IPS-NIHi11 (cell line): ENCODE measurements around the gene FBLL1.
A peak's percentile ranks its signal among the peaks of the same experiment; 100 is the strongest.
"Not testable (repeated sequence)": the region's sequence is repeated elsewhere in the genome, so short reads cannot be mapped to it uniquely, and the experiment has no call there.

Source experiments
- DNase-seq: peaks from one replicate; pipeline ENCODE4 v3.0.0; 2012; ENCODE audit warnings: mixed read lengths, low spot score

The FBLL1 gene

DNA sequence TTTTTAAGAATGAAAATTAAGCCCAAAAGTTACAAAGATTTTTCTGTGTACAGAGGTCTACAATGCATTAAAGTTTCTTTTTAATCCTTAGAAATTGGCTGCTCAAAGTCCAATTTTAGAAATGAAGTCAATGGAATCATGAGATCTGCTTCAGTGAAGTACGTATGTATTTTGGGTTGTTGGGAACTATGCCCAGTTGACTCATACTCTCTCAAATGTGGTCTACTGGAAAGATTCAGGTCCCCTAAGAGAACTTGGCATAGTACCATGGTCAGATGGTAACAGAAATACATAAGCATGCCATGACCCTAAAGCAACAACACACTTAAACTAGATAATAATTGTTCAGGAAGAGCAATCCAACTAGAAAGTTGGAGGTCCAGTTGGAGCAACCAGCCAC lies 23.0 kb downstream of the FBLL1 start:
- no peak for DNase-seq

DNA sequence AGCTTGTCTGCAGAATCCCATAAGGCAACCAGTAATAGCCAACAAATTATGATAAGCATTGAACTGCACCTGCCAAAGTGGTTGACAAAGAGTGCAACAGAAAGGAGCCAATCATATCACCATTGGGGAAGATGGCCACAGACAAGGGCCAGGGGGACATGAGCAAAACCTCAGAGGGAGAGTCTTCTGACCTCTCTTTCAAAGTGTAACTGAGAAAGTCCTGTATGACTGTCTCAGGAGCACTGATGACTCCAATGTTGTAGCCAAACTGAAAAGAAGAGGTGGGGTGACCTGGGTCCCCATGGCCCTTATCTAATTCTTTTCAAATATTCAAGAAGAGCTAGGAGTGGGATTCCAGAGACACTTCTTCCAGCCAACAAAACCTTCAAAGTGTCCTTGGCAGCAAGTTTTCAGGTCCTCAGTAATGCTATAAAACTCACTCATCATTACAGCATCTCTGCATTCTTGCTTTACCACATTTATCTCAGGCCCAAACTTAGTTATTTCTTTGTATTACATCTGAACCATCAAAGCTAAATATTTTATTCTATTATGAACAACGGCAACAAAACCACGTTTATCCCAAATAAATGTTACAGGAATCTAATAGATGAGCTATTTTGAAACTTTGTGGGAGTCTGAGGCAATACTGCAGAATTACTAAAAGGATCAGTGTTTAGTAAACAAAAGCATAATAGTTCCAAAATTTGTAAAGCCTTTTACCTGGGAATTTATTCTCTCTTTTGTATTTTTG lies 24.4 kb downstream of the FBLL1 start:
- no peak for DNase-seq

DNA sequence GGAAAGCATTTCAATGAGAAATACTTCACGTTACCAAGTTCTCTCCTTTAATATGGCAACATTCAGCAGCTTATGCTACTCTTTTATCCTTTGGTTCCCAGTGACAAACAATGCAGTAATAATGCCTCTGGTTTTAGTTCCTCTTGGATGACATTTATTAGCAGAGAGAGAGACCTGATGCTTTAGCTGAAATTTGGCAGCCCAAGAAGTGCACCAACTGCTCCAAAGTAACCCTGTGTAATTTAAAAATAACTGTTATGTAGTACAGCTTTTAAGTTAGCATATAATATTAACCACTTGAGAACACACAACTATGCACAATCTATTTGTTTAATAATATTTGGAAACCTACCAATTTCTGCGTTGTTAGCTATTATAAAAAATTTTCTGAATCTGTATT lies 28.3 kb downstream of the FBLL1 start:
- no peak for DNase-seq

DNA sequence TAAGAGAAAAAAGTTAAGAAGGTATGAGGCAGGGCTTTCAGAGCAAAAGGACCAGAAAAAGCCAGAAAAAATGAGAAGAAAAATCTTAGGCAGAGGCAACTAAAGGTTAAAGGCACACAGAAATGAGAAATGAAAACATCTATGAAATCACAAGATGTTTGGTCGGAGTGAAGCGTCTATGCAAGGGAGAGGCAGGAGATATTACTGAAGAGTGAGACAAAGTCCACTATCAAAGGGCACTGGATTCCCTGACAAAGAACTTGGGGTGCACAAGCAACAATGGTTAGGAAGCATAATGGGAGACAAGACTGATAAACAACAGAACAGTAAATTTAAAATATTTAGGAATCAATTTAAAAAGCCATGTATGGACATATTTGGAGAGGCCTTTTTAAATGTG lies 33.2 kb downstream of the FBLL1 start:
- no peak for DNase-seq

DNA sequence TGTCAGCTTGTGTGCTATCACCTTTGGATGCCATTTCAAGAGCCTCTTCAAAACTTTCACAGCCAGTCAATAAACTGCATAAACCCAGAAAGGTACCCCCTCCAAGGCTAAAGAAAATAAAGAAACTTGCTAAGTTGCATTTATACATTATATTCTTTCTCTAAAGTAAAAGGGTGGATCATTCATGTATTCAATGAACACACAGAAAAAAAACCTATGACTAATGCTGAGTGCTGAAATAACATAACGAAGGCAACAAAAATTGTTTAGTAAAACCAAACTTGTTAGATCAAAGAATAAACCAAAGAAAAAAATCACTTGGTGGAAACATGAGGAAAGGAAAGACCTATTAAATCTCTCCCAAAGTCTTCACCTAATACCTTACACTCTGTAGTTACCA lies 34.9 kb downstream of the FBLL1 start:
- no peak for DNase-seq

DNA sequence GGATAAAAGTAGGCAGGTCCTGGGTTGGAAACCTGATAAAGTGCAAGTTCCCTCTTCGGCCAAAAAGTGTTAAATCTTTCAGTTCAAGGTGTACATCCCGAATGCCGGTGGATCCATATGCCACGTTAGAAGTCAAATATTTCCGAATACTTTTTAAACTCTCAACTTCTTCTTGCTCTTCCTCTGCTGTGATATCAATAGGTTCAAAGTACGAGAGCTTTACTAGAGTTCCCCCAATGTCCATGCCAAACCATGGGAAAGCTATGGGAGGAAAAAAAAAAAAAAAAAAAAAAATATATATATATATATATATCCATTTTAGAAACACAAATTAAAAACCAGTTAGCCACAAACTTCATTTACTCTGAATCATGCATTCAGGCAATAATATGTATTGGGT lies 39.6 kb downstream of the FBLL1 start:
- no peak for DNase-seq

DNA sequence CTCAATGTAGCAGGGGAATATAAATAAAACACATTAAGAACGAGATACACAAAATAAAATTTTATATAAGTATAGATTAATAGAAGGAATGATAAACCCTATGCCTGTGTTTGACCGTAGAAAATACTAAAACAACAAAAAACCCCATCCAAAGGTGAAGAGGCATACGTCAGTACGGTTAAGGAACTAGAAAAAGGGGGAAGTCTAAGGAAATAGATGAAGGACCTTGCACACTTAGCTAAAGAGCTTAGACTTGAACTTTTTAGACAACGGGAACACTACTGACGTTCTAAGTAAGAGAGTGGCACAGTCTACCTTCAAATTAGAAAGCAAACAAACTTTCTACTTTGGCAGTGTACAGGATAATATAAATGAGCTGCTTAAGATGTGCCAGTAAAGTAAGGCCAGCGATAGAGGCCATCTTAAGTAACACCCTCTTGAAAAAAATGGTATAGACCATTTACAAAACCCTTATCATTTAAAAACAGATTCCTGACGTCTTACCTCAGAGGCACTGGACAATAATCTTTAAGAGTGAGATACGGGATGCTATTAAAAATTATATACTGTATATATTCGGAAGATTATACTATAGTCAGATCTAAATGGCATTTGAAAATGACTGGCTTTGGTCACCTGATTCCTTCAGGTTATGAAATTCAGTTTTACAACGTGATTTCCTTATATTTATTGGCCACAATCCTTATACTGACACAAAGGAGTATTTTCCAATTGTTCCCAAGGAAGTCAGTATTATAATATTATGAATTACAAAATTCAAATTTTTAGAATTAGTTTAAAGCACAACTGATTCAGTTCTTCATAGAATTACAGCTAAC lies 41.6 kb downstream of the FBLL1 start:
- DNase-seq = no peak

DNA sequence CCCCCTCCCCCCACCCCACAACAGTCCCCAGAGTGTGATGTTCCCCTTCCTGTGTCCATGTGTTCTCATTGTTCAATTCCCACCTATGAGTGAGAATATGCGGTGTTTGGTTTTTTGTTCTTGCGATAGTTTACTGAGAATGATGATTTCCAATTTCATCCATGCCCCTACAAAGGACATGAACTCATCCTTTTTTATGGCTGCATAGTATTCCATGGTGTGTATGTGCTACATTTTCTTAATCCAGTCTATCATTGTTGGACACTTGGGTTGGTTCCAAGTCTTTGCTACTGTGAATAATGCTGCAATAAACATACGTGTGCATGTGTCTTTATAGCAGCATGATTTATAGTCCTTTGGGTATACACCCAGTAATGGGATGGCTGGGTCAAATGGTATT lies 44.6 kb downstream of the FBLL1 start:
- not testable (repeated sequence) for DNase-seq

DNA sequence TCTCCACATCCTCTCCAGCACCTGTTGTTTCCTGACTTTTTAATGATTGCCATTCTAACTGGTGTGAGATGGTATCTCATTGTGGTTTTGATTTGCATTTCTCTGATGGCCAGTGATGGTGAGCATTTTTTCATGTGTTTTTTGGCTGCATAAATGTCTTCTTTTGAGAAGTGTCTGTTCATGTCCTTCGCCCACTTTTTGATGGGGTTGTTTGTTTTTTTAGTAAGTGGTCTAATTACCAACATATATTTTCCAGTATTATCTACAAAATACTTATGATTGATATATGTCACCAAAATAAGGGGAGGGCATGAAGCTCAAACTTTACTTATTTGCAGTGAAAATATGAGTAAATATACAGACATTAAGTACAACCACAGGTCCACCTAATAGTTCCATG lies 45.1 kb downstream of the FBLL1 start:
- not testable (repeated sequence) for DNase-seq

DNA sequence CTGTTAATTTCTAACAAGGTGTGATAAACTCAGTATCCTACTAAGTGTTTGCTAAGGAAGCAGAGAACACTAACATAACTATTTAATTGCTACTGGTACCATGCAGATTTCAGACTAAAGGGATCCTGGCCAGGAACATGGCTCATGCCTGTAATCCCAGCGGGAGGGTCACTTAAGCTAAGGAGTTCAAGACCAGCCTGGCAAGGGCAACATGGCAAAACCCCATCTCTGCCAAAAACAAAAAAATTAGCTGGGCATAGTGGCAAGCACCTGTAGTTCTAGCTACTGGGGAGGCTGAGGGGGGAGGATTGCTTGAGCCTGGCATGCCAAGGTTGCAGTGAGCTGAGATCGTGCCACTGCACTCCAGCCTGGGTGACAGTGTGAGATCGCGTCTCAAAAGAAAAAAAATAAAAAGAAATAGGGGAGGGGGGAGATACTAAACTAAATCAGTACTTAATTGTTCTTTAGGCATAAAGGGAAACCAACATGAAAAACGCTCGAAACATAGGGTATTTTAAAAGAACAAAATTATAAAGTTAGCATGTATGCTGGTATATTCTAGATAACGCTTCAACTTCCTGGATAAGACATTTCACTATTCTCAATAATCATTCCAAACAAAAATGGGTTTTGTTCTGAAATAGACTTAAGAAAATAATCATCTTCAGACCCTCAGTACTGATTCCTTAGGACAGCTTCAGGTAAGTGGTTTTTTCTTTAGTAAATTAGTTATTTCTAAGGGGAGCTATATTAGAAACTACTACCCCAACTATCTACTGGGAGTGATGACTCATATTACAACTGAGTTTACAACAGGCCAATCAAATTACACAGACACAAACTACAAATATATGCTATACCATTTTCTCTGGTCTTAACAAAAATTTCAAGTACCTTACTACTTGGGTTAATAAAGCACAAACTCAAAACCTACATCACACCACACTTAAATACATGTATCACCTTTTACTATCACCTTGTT lies 46.6 kb downstream of the FBLL1 start:
- DNase-seq = no peak

DNA sequence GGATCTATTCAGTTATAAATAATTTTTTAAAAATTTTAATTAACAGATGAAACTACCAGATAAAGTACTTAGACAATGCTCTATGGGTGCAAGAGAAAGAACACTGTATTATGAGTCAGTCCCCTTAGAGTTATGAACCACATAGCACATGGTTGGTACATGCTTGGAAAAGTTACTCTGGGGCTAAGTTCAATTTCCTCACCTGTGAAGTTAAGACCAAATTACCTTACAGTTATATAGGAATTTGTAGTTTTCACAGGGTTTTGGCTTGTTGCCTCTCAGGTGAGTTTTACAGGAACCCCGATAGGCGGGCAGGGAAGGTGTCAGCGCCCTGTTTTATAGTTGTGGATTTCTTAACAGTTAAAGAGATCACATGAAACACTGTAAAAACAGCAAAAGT lies 48.9 kb downstream of the FBLL1 start:
- DNase-seq = no peak

DNA sequence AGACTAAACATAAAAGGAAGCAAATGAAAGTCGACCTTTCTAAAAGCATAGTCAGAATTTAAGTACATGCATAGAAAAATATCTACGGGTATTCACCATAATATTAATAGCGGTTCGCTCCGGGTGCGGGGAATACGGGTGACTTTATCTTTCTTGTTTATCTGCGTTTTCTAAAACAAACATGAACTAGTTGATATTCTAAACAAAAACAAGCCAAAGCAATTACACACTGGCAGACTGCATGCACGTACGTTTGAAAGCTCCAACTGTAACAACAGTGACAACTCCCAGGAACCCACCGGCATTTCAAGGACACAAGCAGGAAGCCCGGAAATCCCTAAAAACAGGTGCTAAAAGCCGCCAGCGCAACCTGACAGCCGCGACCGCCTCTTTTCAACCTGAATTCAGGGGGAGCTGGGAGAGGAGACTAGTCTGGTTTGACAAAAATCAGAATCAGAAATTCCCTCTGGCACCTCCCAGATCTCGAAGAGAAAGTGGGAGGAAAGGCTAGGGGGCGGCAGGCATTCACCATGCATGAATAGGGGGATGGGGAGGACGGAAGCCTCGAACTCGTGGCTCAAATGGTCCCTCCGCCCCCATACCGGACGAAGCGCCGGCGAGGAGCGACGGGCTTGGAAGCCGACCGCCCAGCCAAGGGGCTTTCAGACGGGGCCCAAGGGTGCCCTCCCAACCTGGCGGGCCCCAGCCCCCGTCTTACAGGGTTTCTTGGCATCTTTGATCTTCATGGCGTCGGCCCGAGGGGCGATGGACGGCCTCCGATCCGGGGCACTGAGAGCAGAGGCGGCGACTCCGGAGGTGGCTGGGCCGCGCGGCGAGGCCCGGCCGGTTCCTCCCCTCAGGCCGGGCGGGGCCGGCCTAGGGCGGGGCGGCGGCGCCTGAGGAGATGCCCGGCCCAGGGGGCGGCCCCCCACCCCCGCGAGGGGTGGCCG lies 49.7 kb downstream of the FBLL1 start, which contains the start of gene PANK3:
PANK3 (minus strand) TSS at position 831 of the 950 bp plus-strand sequence; CDS start at position 746, 85 bp downstream.
- DNase-seq = peak; percentile 86

DNA sequence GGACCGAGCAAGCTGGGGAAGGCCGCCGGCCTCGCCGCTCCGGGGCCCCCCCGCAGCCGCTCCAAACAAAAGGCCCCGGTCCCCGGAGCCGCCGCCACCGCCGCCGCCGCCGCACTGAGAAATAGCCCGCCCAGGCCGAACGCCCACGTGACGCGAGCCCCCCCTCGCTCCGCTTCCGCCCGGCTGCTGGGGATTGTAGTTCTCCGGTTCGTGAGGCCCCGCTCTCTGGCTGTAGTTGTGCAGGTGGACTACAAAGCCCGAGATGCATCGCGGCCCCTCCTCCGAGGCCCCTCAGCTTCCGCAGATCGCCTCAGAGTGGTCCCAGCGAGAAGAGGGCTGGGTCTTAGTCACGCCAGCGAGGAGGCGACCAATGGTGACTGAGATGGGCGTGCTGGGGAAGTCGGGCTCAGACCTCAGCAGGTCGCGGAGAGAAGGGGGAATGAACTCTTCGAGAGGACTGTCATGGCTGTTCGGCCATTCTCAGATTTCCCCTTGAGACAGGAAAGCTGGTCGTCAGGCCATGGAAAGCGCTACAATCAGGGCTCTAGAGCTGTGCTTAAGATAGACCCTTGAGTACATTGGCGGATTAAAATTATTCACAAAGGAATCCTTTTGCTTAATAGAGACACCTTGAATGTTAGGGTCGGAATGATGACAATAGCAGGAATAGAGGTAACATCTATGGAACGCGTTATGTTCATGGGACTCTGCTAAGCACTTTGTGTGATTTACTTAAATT lies 50.6 kb downstream of the FBLL1 start:
- peak; percentile 97 for DNase-seq

DNA sequence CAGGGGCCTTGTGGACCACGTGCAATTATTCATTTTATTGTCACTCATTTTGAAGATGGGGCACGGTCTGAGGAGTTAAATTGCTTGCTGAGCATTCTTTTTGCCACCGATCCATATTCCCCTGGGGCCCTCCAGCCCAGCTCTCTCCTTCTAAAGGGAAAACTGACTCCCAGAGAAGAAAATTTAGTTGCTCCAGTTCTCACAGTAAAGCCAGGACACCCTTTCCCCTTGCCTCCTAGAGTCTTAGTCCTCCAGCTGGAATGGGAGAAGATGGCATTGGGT lies 51.1 kb downstream of the FBLL1 start:
- DNase-seq = no peak
